ENCODE data around the gene USP6NL.

The USP6NL gene

DNA sequence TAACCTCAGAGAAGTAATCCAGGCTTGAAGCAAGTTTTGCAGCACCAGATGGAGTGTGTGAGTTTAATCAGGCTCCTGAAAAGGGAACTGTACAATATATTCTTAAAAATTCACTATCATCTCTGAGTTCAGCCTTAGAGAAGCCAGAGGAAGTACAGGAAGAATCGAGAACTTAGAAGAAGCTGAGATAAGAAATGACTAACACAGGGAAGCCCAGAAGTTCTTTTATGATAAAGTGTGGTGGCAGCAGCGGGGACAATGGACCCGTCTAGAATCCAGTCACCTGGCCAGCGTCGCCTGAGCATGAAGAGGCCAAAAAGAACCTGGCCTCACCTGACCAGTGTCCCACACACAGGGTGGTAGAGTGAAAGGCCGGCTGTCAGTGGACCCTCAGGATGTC, 161.0 kb downstream of the USP6NL start:
- H3K4me3 ChIP-seq (ENCODE audit: control insufficient read depth, low read depth, low read length), result no peak overlapping the region
- TF ChIP-seq, protein P1, sequence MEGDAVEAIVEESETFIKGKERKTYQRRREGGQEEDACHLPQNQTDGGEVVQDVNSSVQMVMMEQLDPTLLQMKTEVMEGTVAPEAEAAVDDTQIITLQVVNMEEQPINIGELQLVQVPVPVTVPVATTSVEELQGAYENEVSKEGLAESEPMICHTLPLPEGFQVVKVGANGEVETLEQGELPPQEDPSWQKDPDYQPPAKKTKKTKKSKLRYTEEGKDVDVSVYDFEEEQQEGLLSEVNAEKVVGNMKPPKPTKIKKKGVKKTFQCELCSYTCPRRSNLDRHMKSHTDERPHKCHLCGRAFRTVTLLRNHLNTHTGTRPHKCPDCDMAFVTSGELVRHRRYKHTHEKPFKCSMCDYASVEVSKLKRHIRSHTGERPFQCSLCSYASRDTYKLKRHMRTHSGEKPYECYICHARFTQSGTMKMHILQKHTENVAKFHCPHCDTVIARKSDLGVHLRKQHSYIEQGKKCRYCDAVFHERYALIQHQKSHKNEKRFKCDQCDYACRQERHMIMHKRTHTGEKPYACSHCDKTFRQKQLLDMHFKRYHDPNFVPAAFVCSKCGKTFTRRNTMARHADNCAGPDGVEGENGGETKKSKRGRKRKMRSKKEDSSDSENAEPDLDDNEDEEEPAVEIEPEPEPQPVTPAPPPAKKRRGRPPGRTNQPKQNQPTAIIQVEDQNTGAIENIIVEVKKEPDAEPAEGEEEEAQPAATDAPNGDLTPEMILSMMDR (conservative IDR thresholded peaks at IDR 0.05; ENCODE audit: control insufficient read depth, insufficient read depth, low read depth, low read length), result no peak
- DNase-seq (ENCODE audit: low read depth), result no peak

DNA sequence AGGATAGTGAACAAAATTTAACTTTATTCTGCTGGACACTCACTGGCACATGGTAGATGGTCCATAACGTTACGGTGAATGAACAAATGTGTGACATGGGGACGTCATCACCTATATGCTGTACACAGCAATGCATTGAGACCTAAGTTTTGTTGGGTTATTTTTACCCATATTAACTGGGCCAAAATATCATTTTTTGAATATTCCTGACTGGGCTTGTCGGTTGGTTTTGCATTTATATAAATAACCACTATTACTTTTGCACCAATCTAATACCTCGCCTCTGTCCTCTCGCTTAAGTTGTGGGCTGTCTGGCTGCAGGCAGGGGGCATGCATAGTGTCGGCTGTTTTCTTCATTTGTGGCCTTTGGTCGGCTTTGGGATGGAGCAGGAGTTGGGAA, 161.7 kb downstream of the USP6NL start:
- H3K4me3 ChIP-seq (ENCODE audit: control insufficient read depth, low read depth, low read length), result no peak overlapping the region
- TF ChIP-seq, protein P1 (conservative IDR thresholded peaks at IDR 0.05; ENCODE audit: control insufficient read depth, insufficient read depth, low read depth, low read length), result no peak
- no peak for DNase-seq (ENCODE audit: low read depth)

DNA sequence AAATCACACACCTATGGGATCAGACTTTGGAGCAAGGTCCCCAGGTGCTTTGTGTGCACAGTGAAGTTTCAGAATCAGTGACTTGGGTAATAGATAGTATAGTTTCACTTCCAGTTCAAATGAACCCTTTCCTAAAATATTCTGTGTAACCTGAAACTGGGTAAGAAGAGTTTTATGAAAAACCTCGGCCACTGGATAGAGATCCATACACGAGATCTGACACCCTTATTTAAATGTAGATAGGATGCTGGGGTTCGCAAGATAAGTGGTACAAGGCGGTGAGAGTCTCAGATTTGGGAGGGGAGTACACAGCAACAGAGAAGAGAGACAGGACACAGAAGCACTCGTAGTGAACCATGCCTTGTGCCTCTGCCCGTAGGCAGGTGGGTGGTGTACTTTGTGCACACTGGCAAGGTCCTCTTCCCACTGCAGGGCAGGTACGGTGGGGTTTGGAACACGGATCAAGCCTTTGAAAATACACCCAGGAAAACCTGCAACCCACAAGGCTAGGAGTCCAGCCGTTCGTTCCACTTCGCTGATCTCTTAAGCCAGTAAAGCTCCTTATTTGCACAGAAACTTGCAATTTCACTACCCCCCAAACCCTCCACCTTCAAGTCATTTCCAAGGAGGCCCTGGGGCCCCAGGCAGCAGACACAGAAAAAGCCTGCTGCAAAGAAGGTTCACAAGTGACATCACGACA, 162.8 kb downstream of the USP6NL start:
- no peak overlapping the region for H3K4me3 ChIP-seq (ENCODE audit: control insufficient read depth, low read depth, low read length)
- TF ChIP-seq, protein P1 (conservative IDR thresholded peaks at IDR 0.05; ENCODE audit: control insufficient read depth, insufficient read depth, low read depth, low read length), result no peak
- no peak for DNase-seq (ENCODE audit: low read depth)

DNA sequence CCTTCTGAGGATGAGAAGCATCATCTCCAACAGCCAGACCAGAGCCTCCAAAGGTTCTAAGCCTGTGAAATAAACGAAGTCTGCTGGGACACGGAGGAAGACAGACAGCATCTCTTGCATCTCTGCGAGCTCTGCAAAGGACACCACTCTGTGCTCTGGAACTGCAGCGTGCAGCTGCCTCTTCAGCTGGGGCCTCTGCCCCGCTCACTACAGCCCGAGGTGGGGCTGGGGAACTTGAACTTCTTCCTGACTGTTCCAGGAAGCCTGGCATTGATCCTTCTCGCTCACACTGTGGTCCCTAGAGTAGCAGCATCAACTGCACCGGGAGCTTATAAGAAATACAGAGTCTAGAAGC, 163.3 kb downstream of the USP6NL start:
- DNase-seq (ENCODE audit: low read depth), result no peak
- no peak overlapping the region for H3K4me3 ChIP-seq (ENCODE audit: control insufficient read depth, low read depth, low read length)
- TF ChIP-seq, protein P1 (conservative IDR thresholded peaks at IDR 0.05; ENCODE audit: control insufficient read depth, insufficient read depth, low read depth, low read length), result no peak

DNA sequence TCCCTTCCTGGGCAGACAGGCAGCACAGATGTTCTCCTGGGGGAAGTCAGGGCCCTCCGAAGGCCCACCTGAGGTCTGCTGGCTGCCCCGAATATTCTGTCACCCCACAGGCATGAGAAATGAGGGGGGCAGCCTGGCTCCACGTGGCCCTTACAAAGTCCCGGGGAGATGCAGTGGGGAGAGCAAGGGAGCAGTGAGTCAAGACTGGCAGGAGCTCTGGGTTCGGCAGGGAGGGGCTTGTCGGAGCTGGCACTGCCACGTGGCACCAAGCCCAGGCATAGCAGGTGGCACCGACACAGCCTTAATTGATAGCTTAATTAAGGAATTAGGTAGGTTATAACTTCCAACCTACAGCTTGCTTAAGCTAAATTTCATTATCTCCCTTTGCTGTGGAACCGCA, 163.9 kb downstream of the USP6NL start:
- TF ChIP-seq, protein P1 (conservative IDR thresholded peaks at IDR 0.05; ENCODE audit: control insufficient read depth, insufficient read depth, low read depth, low read length), result no peak
- no peak for DNase-seq (ENCODE audit: low read depth)
- no peak overlapping the region for H3K4me3 ChIP-seq (ENCODE audit: control insufficient read depth, low read depth, low read length)

DNA sequence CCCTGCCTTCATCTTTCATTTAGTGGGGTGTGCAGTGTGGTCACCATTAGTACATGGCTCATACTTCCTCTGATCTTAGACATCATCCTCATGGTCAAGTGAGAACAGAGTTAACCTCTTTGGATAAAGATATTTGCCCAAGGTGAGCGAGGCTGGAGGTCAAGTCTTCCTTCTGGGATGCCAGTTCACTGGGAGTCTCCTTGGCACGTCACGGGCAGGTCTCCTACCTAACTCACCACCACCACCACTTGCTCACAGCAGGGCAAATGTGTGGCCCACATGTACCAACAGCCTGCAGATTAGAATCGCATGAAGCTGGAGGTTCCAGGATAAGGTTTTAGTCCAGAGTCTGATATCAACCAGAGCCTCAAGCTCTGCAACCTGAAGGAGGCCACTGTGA, 164.6 kb downstream of the USP6NL start:
- TF ChIP-seq, protein P1 (conservative IDR thresholded peaks at IDR 0.05; ENCODE audit: control insufficient read depth, insufficient read depth, low read depth, low read length), result no peak
- no peak overlapping the region for H3K4me3 ChIP-seq (ENCODE audit: control insufficient read depth, low read depth, low read length)
- no peak for DNase-seq (ENCODE audit: low read depth)

DNA sequence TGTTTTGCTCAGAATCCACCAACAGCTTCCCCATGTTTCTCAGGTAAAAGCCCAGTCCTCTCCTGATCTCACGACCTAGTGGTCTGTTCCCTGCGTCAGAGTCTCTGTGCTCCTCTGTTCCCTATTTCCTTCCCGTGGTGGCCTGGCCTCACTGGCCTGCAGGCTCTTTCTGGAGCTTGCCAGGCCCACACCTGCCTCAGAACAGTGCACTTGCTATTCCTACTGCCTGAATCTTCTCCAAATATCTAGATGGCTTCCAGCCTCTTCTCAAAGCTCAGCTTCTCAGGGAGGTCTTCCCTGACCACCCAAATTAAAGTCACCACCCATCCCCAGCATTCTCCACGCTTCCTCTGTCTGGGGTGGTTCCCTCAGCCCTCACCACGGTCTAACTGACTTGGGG, 165.3 kb downstream of the USP6NL start:
- no peak overlapping the region for H3K4me3 ChIP-seq (ENCODE audit: control insufficient read depth, low read depth, low read length)
- DNase-seq (ENCODE audit: low read depth), result no peak
- TF ChIP-seq, protein P1 (conservative IDR thresholded peaks at IDR 0.05; ENCODE audit: control insufficient read depth, insufficient read depth, low read depth, low read length), result no peak

Data from fibroblast of mammary gland (primary cell).